ENCODE data around the gene CRYL1. TPM values are rescaled to one million over a fixed set of nuclear protein-coding genes. Genes with fewer than 3 reads are reported as not detected.
"Not testable (repeated sequence)": the region's sequence is repeated elsewhere in the genome, so short reads cannot be mapped to it uniquely, and the experiment has no call there.

CRYL1 gene
- total and polyA plus RNA-seq, 2 experiments from 2014 or later, result 11.3 to 16.1 TPM

DNA sequence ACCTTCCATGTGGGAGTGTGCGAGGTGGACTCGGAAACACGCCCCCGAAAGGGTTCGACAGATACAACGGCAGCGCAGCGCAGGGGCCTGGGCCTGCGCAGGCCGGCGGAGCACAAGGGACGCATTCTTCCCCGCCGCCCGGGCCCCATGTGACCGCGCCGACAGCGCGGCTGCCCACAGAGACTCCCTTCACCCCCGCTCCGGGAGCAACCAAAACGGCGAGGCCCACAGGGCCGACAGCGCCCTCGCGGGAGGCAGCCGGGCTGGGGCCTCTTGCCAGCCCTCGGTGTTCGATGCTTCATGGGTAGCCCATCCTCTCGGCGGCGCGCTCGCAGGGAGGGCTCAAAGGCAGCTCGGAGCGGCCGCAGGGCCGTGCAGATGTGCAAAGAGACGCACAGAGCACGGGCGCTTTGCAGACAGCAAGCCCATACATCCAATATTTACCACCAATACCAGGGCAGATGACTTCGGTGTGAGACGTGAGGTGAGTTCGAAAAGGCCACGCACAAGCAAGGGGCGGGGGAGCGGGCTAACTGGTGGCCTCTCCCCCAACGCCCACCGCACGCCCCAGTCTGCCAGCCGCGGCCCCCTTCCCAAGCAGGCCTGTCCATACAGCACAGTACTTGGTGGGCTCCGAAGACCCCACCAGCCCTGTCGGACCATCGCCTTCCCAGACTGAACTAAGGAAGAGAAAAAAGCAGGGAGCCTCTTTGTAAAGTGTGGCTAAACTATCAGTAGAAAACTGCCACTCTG is 89.9 kb downstream of the CRYL1 start:
- H3K4me2 ChIP-seq (ENCODE audit: unreplicated experiment), result no peak overlapping the region
- H3K36me3 ChIP-seq (ENCODE audit: low read depth), result no peaks in the 10 kb centered on the region
- in situ Hi-C loops (cut with MboI), result no loop called here
- H3K4me1 ChIP-seq (ENCODE audit: insufficient read depth), result no peaks in the 10 kb centered on the region
- no peak overlapping the region for H3K9ac ChIP-seq
- H3K79me2 ChIP-seq (ENCODE audit: insufficient read depth), result no peaks in the 10 kb centered on the region
- WGBS, 2 experiments (ENCODE audit: low coverage in 1 of 2, low lambda C conversion rate in 2 of 2, missing lambda C conversion rate in 2 of 2), result 88 to 93% methylated on average over 39 to 57 of the region's 57 CpGs
- TF ChIP-seq EZH2phosphoT487 (IDR thresholded peaks at IDR 0.05; ENCODE audit: insufficient read depth, low read depth) (no peak), EZH2 (IDR thresholded peaks at IDR 0.05; ENCODE audit: insufficient read depth, poor library complexity, severe bottlenecking) (no peak)
- no peak overlapping the region for H3K4me3 ChIP-seq
- H3K9me3 ChIP-seq (ENCODE audit: low read depth), result no peaks in the 10 kb centered on the region
- DNase-seq, result no peak
- no peaks in the 10 kb centered on the region for H4K20me1 ChIP-seq (ENCODE audit: insufficient read depth)
- H3K27me3 ChIP-seq (replicated peaks; ENCODE audit: insufficient read depth), result no peaks in the 10 kb centered on the region
- H3K27ac ChIP-seq, result no peak overlapping the region
- H2AFZ ChIP-seq, result no peak overlapping the region
- H3K9me2 ChIP-seq (ENCODE audit: insufficient read depth), result no peaks in the 10 kb centered on the region
- H3F3A ChIP-seq (ENCODE audit: insufficient read depth), result no peaks in the 10 kb centered on the region

DNA sequence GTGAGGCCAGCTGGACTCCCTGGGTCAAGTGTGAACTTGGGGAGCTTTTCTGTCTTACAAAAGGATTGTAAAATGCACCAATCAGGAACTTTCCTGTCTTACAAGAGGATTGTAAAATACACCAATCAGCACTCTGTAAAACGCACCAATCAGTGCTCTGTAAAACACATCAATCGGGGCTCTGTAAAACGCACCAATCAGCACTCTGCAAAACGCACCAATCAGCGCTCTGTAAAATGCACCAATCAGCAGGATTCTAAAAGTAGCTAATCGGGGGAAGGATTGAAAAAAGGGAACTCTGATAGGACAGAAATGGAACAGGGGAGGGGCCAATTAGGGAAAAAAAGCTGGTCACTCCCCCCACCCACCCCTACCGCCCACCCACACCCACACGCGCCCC is 91.4 kb downstream of the CRYL1 start:
- H2AFZ ChIP-seq; H3K9ac ChIP-seq; H3K36me3 ChIP-seq (ENCODE audit: low read depth); H3K27ac ChIP-seq; H3K4me2 ChIP-seq (ENCODE audit: unreplicated experiment); H3K9me2 ChIP-seq (ENCODE audit: insufficient read depth); H3F3A ChIP-seq (ENCODE audit: insufficient read depth); H3K9me3 ChIP-seq (ENCODE audit: low read depth); H4K20me1 ChIP-seq (ENCODE audit: insufficient read depth); in situ Hi-C loops (cut with MboI); DNase-seq; H3K27me3 ChIP-seq (replicated peaks; ENCODE audit: insufficient read depth); H3K79me2 ChIP-seq (ENCODE audit: insufficient read depth); H3K4me1 ChIP-seq (ENCODE audit: insufficient read depth); H3K4me3 ChIP-seq: not testable (repeated sequence)
- WGBS, 2 experiments (ENCODE audit: low coverage in 1 of 2, low lambda C conversion rate in 2 of 2, missing lambda C conversion rate in 2 of 2), result 75 to 83% methylated on average over 9 of the region's 9 CpGs

DNA sequence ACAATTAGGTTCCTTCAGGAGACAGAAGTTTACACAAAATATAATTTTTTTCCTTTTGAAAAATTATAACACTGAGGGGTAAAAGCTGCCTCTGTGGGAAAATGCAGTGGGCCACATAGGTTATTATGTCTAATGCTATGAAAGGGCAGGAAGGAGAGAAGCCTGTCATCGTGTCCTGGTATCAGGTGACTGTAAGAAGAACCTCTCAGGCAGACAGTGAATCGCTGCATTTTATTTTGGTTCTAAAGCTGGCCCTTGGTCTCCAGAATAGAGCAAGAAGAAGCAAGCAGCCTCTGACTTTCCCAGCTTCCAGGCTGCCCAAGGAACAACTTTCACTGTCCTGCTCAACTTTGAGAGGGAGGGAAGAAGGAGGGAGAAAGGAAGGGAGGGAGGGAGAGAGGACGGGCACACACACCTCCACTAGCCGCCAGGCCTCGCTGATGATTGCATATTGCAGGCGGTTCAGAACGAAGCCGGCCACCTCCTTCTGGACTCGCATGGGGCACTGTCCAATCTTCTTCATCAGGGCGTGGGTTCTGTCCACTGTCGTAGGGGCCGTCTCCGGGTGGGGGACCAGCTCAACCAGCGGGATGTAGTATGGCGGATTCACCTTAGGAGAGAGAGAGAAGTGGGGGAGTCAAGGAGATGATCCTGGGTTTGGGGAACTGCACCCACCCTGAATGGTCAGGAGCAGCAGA is 93.8 kb downstream of the CRYL1 start:
- Histone ChIP-seq H3K27ac (no peak overlapping the region), H3K9me3 (ENCODE audit: low read depth) (no peaks in the 10 kb centered on the region), H3K4me1 (ENCODE audit: insufficient read depth) (peaks cover 13% of the 10 kb centered on the region), H3K27me3 (replicated peaks; ENCODE audit: insufficient read depth) (no peaks in the 10 kb centered on the region), H3K9ac (no peak overlapping the region), H3K79me2 (ENCODE audit: insufficient read depth) (no peaks in the 10 kb centered on the region), H3K9me2 (ENCODE audit: insufficient read depth) (no peaks in the 10 kb centered on the region), H3K4me3 (no peak overlapping the region), H3K36me3 (ENCODE audit: low read depth) (no peaks in the 10 kb centered on the region), H2AFZ (no peak overlapping the region), H3K4me2 (ENCODE audit: unreplicated experiment) (no peak overlapping the region), H4K20me1 (ENCODE audit: insufficient read depth) (no peaks in the 10 kb centered on the region), H3F3A (ENCODE audit: insufficient read depth) (peaks cover 5% of the 10 kb centered on the region; the same call in 1 of the 2 replicates)
- 90 to 95% methylated on average over 15 of the region's 15 CpGs for WGBS, 2 experiments (ENCODE audit: low coverage in 1 of 2, low lambda C conversion rate in 2 of 2, missing lambda C conversion rate in 2 of 2)
- DNase-seq, result no peak
- TF ChIP-seq EZH2phosphoT487 (IDR thresholded peaks at IDR 0.05; ENCODE audit: insufficient read depth, low read depth) (no peak), EZH2 (IDR thresholded peaks at IDR 0.05; ENCODE audit: insufficient read depth, poor library complexity, severe bottlenecking) (no peak)
- in situ Hi-C loops (cut with MboI), result no loop called here

DNA sequence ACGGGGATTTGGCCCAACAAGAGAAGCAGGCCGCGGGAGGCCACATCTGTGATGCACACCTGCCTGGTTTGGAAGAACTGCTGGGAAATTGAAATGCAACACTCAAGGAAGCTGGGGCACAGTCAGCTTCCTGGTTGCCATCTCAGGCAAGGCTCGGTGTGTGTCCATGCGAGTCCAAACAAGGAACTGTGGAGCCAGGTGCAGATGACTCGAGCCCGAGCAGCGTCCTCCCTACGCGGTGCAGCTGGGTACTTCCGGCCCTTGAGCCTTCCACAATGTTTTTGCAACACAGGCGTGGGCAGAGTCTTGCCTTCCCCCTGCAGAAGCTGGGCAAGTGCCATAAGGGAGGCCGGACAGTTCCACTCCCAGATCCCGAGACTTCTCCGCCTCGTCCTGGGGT is 94.6 kb downstream of the CRYL1 start:
- Histone ChIP-seq H3K79me2 (ENCODE audit: insufficient read depth) (no peaks in the 10 kb centered on the region), H3K27me3 (replicated peaks; ENCODE audit: insufficient read depth) (no peaks in the 10 kb centered on the region), H4K20me1 (ENCODE audit: insufficient read depth) (no peaks in the 10 kb centered on the region), H3K9me2 (ENCODE audit: insufficient read depth) (no peaks in the 10 kb centered on the region), H3K4me1 (ENCODE audit: insufficient read depth) (peaks cover 16% of the 10 kb centered on the region), H3K4me3 (no peak overlapping the region), H3K4me2 (ENCODE audit: unreplicated experiment) (no peak overlapping the region), H3K9me3 (ENCODE audit: low read depth) (no peaks in the 10 kb centered on the region), H3F3A (ENCODE audit: insufficient read depth) (peaks cover 5% of the 10 kb centered on the region; the same call in 1 of the 2 replicates), H3K9ac (no peak overlapping the region), H3K27ac (no peak overlapping the region), H3K36me3 (ENCODE audit: low read depth) (no peaks in the 10 kb centered on the region), H2AFZ (no peak overlapping the region)
- DNase-seq, result no peak
- in situ Hi-C loops (cut with MboI), result no loop called here
- no peak for TF ChIP-seq EZH2phosphoT487 (IDR thresholded peaks at IDR 0.05; ENCODE audit: insufficient read depth, low read depth)
- TF ChIP-seq EZH2 (IDR thresholded peaks at IDR 0.05; ENCODE audit: insufficient read depth, poor library complexity, severe bottlenecking), result no peak
- WGBS, 2 experiments (ENCODE audit: low coverage in 1 of 2, low lambda C conversion rate in 2 of 2, missing lambda C conversion rate in 2 of 2), result 89 to 95% methylated on average over 15 to 16 of the region's 16 CpGs

All from GM23248 (cell line).